Activated CD4-positive, alpha-beta T cell treated with anti-CD3 and anti-CD28 coated beads, Interleukin-2, Interleukin-4, amounts not matched to agents 100 ng/mL and 50 ng/mL, durations not matched to agents 16 hours and 8 hours (primary cell): ENCODE results near the gene KMT2A.
"Not testable (repeated sequence)": the region's sequence is repeated elsewhere in the genome, so short reads cannot be mapped to it uniquely, and the experiment has no call there.

Source experiments
- DNase-seq: peaks from one replicate; pipeline ENCODE4 v3.0.0-alpha.2; 2020; ENCODE audit warnings: low spot score

Gene KMT2A

GRCh38 chr11:118533769-118534729 is 97.8 kb downstream of the KMT2A start:
- DNase-seq: no peak

DNA sequence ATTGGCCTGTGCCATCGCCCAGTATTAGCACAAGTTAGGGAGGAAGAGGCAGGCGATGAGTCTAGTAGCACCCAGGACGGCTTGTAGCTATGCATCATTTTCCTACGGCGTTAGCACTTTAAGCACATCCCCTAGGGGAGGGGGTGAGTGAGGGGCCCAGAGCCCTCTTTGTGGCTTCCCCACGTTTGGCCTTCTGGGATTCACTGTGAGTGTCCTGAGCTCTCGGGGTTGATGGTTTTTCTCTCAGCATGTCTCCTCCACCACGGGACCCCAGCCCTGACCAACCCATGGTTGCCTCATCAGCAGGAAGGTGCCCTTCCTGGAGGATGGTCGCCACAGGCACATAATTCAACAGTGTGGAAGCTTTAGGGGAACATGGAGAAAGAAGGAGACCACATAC is 99.0 kb downstream of the KMT2A start:
- DNase-seq: no peak

GRCh38 chr11:118536726-118537125 is 100.4 kb downstream of the KMT2A start:
- no peak for DNase-seq

DNA sequence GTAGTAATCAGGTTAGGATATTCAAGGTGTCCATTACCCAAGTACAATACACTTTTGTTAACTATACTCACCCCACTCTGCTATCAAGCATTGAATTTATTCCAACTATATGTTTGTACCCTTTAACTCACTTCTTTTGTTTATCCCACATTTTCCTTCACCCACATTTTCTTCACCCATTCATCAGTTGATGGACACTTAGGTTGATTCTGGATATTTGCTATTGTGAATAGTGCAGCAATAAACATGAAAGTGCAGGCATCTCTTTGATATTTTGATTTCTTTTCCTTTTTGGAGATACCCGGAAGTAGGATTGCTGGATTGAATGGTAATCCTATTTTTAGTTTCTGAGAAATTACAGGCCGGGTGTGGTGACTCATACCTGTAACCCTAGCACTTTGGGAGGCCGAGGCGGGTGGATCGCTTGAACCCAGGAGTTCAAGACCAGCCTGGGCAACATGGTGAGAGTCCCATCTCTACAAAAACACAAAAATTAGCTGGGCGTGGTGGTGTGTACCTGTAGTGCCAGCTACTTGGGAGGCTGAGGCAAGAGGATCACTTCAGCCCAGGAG is 101.2 kb downstream of the KMT2A start:
- DNase-seq: no peak

DNA sequence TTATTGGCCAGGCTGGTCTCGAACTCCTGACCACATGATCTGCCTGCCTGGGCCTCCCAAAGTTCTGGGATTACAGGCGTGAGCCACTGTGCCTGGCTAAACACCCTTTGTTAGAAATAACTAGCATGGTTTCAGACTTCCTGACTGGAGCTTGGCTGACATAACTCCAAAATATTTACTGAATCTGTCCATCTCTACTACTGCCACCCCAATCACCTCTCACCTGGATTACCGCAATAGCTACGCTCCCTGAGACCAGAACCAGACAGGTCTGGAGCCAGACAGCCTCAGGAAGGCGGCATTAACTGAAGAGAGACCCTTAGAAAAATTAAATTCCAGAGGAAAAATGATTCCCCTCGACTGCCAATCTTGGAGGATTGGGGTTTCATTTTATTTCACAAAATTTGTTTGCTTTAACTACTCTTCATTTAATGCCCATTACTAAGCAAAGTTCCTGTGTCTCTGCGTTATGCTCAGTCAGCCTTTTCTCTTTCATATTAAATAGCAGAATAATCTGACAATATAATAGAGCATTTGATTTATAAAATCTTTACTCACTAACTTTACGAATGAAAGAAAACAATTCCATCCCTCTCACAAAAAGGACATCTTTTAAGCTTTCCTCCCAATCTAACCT is 107.8 kb downstream of the KMT2A start:
- no peak for DNase-seq

DNA sequence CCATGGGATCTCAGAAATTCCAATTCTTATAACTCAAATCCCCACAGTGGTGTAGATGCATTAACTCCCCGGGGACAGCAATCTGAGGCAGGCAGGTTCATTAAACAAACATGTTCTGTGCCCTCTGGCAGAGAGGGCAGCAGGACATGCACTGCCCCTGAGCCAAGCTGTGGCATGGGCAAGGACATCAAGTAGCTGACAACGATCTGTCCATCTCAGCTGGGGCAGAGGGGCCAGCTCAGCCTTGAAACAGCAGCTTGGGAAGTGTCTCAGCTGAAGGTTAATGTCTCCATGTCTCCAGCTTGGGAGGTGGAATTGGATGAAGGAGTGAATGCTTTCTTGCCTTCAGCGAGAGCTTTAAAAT is 108.3 kb downstream of the KMT2A start:
- no peak for DNase-seq

- no peak for DNase-seq
Measured at GRCh38 chr11:118545533-118545932, 109.2 kb downstream of the KMT2A start.

GRCh38 chr11:118547132-118547531 is 110.8 kb downstream of the KMT2A start:
- DNase-seq: no peak

DNA sequence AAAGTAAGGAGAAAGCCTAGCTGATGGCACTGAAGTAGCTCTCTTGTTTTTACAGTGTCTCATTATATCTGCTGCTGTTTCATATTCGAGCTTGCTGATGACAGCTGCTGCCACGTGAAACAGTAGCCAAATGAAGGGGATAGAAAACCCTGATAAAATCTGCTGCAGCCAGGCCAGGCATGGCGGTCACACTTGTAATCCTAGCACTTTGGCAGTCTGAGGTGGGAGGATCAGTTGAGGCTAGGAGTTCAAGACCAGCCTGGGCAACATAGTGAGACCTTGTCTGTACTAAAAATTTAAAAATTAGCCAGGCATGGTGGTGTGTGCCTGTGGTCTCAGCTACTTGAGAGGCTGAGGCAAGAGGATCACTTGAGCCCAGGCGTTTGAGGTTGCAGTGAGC is 116.0 kb downstream of the KMT2A start:
- no peak for DNase-seq

DNA sequence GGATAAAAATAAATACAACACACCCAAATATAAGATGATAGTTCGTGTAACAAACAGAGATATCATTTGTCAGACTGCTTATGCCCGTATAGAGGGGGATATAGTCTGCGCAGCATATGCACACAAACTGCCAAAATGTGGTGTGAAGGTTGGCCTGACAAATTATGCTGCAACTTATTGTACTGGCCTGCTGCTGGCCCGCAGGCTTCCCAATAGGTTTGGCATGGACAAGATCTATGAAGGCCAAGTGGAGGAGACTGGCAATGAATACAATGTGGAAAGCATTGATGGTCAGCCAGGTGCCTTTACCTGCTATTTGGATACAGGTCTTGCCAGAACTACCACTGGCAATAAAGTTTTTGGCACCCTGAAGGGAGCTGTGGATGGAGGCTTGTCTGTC is 124.5 kb downstream of the KMT2A start:
- DNase-seq: no peak

- no peak for DNase-seq
Measured at GRCh38 chr11:118565051-118565450, 128.8 kb downstream of the KMT2A start.

DNA sequence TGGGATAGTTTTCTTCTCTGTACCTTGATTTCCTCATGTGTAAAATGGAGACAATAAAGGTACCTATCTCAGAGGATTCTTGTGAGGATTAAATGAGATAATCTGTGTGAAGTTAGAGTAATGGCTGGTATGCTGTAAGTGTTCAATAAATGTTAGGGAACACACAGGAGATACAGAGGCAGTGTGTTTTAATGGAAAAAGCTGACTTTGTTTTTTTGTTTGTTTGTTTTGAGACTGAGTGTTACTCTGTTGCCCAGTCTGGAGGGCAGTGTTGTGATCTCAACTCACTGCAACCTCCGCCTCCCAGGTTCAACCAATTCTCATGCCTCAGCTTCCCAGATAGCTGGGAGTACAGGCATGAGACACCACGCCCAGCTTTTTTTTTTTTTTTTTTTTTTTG is 133.4 kb downstream of the KMT2A start:
- no peak for DNase-seq

DNA sequence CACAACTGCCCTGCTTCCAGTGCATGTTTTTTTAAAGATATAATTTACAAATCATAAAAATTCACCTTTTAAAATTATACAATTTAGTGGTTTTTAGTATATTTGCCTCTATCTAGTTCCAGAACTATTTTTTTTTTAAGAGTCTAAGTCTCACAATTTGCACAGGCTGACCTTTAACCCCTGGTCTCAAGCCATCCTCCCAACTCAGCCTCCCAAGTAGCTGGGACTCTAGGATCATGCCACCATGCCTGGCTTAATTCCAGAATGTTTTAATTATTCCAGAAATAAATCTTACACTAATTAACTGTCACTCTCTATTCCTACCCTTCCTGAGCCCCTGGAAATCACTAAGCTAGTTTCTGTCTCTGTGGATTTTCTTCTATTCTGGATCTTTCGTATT is 134.5 kb downstream of the KMT2A start:
- DNase-seq: no peak

DNA sequence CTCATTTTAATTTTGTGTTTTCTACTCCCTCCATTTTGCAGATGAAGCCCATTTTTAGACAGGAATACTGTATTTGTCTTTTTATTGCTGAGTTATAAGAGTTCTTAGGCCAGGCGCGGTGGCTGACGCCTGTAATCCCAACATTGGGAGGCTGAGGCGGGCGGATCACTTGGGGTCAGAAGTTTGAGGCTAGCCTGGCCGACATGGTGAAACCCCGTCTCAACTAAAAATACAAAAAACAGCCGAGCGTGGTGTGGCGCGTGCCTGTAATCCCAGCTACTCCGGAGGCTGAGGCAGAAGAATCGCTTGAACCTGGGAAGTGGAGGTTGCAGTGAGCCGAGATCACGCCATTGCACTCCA is 135.4 kb downstream of the KMT2A start:
- DNase-seq: not testable (repeated sequence)

DNA sequence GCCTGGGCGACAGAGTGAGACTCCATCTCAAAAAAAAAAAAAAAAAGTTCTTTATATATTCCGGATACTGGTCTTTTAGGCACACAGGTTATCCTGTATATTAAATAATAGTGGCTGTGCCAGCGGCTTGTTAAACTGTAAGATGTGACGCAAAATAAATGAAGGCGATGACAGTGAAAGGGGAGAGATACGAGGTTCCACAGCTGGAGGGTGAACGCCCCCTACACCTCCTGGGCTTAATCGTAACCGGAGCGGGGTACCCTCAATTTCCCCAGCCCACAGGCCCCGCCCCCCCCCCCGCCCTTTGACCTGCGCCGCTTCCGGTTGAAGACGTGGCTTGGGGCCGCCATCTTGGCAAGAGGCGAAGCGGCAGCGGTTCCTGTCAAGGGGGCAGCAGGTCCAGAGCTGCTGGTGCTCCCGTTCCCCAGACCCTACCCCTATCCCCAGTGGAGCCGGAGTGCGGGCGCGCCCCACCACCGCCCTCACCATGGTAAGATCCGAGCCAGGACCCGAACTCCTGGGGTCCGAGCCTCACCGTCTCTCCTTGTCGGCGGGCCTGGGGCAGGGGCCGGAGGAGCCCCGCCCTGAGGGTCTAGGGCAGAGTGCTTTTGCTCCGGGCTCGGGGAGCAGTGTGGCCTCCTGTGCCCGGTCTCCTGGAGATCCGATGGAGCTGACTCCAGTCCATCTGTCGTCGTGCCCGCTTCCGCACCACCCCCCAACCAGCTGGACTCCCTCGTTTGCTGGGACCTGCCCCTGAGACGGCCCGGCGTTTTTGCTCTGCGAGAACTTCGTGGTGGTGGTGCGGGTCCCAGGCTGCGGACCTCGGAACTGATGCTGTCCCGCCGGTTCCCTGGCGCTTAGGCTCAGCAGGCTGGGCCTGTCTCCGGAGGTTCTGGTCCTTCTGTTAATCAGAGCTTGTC is 136.0 kb downstream of the KMT2A start, which contains the start of gene ARCN1:
TSS of gene ARCN1 (plus strand) at position 349 of the 920 bp plus-strand sequence. CDS start at position 488, 139 bp downstream.
- DNase-seq: peak; percentile 81

- peak; percentile 69 for DNase-seq
Measured at GRCh38 chr11:118572981-118573550, 136.8 kb downstream of the KMT2A start.

- no peak for DNase-seq
Measured at GRCh38 chr11:118574636-118575035, 138.3 kb downstream of the KMT2A start.
